HG03108 (cell line): ENCODE data around the gene SULT1A1.
"Not testable (repeated sequence)": the region's sequence is repeated elsewhere in the genome, so short reads cannot be mapped to it uniquely, and the experiment has no call there.

Experiments
- ATAC-seq: cut with Tn5 transposase; IDR thresholded peaks from one replicate; pipeline ENCODE4 v1.9.1; 2021; ENCODE audit warnings: moderate library complexity; ENCODE audit not compliant: unreplicated experiment

Gene SULT1A1

GRCh38 chr16:28592511-28592910 is 17.3 kb downstream of the SULT1A1 start:
- no peak for ATAC-seq

- ATAC-seq, result no peak
These were observed 18.5 kb downstream of the SULT1A1 start for GRCh38 chr16:28591355-28591754.

DNA sequence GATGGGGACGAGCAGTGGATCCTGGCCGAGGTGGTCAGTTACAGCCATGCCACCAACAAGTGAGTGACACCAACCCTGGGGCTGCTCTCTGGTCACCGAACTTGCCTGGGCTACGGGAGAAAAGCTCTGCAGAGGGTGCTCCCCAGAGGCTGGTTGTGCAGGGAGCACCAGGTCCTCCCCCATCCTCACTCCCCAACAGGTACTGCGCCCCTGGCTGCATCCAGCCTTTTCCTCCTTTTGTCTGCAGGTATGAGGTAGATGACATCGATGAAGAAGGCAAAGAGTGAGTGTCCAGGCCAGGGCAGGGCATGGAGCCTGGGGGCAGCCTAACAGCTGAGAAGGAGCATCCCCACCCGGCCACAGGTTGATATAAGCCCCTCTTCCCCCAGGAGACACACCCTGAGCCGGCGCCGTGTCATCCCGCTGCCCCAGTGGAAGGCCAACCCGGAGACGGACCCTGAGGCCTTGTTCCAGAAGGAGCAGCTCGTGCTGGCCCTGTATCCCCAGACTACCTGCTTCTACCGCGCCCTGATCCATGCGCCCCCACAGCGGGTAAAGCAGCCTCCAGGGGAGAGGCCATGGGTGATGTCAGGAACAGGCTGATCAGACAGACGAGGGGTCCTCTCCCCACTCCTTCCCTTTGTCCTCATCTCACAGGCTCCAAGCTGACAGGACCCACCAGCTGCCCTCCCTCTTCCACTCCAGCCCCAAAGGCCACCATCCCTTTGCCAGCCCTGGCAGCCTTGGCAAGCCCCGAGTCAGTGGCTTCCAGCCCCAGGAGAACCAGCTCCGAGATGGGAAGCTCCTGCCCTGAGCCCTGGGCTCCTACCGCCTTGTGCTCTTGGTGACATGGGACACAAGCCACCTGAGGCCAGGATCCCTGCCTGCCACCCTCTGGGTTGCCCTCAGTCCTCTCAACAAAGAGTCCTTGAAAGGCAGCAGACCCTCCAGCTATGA is 19.2 kb downstream of the SULT1A1 start:
- ATAC-seq, result no peak

- no peak for ATAC-seq
These were observed 19.9 kb downstream of the SULT1A1 start for GRCh38 chr16:28589930-28590329.

DNA sequence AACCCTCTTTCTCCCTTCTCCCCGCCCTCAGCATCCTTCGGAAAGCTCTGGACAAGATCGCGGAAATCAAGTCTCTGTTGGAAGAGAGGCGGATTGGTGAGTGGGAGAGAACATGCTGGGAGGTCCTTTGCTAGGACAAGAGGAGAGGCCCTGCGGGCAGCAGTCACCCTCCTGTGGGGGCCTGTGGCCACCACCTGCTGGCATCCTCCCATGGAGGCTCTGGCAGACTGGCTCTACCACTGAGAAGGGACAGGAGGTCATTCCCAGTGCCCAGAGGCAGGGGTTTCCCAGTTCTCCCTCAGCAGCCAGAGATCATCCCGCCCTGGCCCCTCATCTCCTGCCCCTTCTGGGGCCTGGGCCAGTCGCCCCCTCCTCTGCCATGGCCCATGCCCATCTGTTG is 20.8 kb downstream of the SULT1A1 start:
- ATAC-seq, result no peak

- ATAC-seq, result no peak
These were observed 22.5 kb downstream of the SULT1A1 start for GRCh38 chr16:28587386-28587785.

DNA sequence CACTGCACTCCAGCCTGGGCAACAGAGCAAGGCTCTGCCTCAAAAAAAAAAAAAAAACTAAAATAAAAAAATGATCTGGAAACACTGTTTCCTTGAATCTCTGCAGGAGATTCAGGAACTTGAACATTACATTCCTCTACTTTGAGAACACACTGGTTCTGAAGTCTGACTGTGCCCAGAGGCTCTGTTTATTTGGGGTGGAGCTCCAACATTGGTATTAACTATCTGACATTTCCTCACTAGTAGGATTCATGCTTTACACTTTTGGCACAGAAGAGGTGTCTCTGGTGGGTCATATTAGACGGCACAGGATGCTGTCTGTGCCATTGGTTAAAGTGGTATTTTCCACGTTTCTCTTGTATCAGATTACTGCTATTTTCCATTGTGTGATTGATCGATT is 23.4 kb downstream of the SULT1A1 start:
- no peak for ATAC-seq

DNA sequence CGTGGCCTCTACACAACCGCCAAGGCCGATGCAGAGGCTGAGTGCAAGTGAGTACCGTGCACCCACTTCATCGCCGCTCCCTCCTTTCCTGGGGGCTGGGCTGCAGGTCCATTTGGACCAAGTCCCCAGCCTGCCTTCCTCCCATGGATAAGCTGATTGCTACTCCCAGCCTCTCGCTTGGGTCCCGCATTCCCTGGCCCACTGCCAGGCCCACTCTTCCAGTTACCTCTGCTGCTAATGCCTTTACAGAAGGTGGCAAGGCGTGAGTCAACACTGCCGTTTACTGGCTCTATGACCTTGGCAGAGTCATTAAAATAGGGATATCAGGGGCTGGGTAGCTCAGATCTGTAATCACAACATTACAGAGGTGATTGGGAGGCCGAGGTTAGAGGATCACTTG is 24.2 kb downstream of the SULT1A1 start:
- no peak for ATAC-seq

GRCh38 chr16:28580726-28581315 is 29.0 kb downstream of the SULT1A1 start:
- ATAC-seq, result no peak

DNA sequence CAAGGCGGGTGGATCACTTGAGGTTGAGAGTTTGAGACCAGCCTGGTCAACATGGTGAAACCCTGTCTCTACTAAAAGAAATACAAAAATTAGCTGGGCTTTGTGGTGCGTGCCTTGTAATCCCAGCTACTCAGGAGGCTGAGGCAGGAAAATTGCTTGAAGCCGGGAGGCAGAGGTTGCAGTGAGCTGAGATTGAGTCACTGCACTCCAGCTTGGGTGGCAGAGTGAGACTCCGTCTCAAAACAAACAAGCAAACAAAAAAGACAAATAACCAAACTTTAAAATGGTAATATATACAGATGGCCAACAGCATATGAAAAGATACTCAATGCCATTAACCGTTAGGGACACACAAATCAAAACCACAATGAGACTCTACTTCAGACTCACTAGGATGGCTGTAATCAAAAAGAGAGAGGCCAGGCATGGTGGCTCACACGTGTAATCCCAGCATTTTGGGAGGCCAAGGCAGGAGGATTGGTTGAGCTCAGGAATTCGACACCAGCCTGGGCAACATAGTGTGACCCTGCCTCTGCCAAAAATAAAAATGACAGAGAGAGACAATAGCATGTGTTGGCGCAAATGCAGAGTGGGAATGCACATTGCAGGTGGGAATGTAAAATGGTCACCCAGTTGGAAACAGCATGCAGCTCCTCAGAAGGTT is 34.3 kb downstream of the SULT1A1 start:
- no peak for ATAC-seq

DNA sequence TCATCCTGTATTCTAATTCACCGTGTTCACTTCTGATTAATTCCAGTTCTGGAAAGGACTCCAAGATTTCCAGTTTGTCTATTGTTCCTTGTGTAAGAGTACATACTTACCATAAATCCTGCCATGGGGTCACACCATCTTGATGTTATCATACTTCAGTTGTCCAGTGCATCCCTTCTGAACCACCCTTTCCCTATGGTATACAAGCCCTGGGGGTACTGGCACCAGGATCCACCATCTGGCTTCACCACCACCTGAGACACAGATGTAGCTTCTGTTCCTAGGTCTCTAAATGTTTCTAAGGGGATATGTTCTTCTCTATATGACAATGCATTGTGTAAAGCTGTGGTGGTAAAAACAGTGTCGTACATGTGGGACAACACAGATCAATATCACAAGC is 34.9 kb downstream of the SULT1A1 start:
- no peak for ATAC-seq

- no peak for ATAC-seq
These were observed 35.8 kb downstream of the SULT1A1 start for GRCh38 chr16:28573738-28574718.

GRCh38 chr16:28572696-28573510 is 36.9 kb downstream of the SULT1A1 start:
- ATAC-seq, result no peak

GRCh38 chr16:28569968-28570752 is 39.7 kb downstream of the SULT1A1 start:
- ATAC-seq, result no peak

- ATAC-seq, result no peak
These were observed 40.8 kb downstream of the SULT1A1 start for GRCh38 chr16:28569021-28569420.

GRCh38 chr16:28567292-28567691 is 42.6 kb downstream of the SULT1A1 start:
- no peak for ATAC-seq

DNA sequence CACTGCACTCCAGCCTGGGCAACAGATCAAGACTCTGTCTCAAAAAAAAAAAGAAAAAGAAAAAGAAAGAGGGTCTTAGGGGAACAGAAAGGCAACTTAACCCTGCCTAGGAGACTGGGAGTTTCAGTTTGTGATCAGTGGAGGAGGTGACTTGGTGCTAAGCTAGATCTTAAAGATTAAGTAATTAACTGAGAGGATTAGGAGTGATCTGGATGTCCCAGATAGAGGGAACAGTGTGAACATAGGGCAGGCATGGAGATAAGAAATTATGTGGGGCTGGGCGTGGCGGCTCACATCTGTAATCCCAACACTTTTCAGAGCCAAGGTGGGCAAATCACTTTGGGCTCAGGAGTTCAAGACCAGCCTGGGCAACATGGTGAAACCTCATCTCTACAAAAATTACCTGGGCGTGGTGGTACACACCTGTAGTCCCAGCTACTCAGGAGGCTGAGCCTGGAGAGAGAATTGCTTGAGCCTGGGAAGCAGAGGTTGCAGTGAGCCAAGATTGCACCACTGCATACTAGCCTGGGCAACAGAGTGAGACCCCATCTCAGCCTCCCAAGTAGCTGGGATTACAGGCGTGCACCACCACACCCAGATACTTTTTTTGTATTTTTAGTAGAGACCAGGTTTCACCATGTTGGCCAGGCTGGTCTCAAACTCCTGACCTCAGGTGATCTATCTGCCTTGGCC is 43.5 kb downstream of the SULT1A1 start:
- not testable (repeated sequence) for ATAC-seq

DNA sequence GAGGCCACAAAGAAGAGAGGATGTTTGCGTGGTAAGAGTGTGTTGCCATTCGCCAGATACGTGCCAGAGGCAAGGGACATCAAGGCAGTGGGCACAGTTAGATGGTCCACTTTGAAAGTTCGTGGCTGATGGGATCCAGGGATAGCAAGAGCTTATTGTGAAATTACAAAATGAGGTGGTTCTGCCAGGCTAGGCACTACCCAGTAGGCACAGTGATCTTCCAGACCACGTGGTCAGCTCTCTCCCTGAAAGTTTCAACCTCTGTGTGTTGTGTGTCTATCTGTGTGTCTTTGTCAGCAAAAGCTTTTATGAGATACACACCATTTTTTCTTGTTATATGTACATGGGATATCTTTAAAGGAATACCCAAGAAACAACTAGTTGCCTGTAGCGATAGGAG is 46.6 kb downstream of the SULT1A1 start:
- ATAC-seq, result no peak
